Measurements from ENCODE around the gene TSC22D4.

The TSC22D4 gene

GRCh38 chr7:100484673-100485045 is 5.6 kb upstream of the TSC22D4 start:
- TF ChIP-seq, protein P1, sequence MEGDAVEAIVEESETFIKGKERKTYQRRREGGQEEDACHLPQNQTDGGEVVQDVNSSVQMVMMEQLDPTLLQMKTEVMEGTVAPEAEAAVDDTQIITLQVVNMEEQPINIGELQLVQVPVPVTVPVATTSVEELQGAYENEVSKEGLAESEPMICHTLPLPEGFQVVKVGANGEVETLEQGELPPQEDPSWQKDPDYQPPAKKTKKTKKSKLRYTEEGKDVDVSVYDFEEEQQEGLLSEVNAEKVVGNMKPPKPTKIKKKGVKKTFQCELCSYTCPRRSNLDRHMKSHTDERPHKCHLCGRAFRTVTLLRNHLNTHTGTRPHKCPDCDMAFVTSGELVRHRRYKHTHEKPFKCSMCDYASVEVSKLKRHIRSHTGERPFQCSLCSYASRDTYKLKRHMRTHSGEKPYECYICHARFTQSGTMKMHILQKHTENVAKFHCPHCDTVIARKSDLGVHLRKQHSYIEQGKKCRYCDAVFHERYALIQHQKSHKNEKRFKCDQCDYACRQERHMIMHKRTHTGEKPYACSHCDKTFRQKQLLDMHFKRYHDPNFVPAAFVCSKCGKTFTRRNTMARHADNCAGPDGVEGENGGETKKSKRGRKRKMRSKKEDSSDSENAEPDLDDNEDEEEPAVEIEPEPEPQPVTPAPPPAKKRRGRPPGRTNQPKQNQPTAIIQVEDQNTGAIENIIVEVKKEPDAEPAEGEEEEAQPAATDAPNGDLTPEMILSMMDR (conservative IDR thresholded peaks at IDR 0.05) = no peak
- H3K27ac ChIP-seq = peak overlapping the region; percentile 97; the same call in 1 of the 2 replicates

DNA sequence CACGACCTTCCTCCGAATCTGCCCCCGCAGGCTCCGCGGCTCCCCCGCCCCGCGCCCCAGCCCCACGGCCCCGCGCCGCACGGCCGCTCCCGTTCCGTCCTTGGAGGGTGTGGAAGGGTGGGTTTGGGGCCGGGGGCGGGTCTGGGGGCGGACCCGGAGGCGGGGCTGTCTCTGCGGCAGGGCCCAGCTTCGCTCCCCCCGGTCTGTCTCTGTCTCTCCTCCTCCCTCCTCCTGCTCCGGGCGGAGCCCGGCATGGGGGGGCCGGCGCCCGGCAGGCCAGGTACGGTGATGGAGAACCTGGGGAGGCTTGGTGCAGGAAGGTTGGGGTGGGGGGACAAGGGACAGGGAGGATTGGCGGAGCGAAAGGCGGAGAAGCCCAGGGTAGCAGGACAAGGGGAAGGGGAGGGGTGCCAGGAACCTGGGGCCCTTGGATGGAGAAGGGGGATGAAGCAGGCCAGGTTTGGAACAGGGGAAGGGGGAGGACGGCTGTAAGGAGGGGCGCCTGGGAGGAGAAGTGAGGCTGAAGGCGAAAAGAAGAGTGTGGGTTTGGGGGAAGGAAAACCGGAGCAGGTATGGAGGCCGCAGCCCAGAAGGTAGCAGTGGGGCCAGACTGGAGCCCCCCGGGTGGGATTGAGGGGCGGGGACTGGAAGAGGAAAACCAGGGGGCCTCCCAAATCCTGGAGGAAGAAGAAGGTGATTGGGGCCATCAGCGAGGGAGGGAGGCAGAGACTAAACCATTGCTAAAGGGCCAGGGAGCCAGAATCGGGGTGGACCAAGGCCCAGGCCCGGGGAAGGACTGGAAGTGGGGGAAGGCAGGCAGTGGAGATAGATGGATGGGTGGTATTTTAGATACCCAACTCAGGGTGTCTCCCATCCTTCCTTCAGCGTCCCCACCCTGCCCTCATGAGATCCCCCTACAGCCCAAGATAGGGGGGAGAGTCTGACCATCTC is 5.0 kb upstream of the TSC22D4 start, which contains the start of gene NYAP1:
NYAP1 (plus strand) TSS at position 206 of the 951 bp plus-strand sequence. CDS start 1,385 bp downstream, outside the sequence.
- TF ChIP-seq, protein P1 (conservative IDR thresholded peaks at IDR 0.05) = no peak
- H3K27ac ChIP-seq = peak within 1 kb of the TSS; percentile 97

- TF ChIP-seq, protein P1 (conservative IDR thresholded peaks at IDR 0.05) = peak; percentile 99
- H3K27ac ChIP-seq = peak overlapping the region; percentile 97
Observed at GRCh38 chr7:100483090-100483721, 4.2 kb upstream of the TSC22D4 start.

DNA sequence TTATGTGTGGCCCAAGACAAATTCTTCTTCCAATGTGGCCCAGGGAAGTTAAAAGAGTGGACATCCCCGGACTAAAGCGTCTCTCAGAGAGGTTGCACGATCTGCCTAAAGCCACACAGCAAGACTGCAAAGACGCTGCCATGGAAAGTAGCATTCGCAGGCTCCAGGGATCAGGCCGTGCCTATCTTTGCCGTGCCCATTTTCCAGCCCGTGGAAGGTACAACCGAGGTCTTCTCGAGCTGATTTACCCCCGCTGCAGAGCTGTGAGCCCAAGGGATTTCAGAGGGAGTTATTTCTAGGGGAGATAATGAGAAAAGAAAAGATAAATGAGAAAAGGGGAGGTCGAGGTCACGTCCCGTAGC is 3.7 kb upstream of the TSC22D4 start:
- peak overlapping the region; percentile 97 for H3K27ac ChIP-seq
- TF ChIP-seq, protein P1 (conservative IDR thresholded peaks at IDR 0.05) = no peak

DNA sequence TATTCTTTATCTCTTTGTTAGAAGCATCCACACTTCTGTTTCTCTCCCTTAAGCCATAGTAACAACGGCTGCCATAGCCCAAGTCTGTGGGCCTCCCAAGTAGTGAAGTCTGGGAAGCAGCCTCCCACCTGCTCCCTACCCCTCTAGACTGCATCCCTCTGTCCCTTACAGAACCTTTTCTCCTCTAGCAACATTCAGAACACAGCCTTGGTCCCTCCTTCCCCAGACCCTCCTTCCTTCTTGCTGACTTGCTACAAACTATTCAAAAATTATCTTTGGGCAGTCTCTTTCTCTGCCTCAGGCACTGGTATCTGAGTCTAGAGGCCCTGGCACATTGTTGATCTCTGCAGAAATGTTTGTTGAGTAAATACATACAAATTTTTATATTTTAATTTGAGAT is 2.5 kb upstream of the TSC22D4 start:
- H3K27ac ChIP-seq = peak overlapping the region; percentile 97
- TF ChIP-seq, protein P1 (conservative IDR thresholded peaks at IDR 0.05) = no peak

DNA sequence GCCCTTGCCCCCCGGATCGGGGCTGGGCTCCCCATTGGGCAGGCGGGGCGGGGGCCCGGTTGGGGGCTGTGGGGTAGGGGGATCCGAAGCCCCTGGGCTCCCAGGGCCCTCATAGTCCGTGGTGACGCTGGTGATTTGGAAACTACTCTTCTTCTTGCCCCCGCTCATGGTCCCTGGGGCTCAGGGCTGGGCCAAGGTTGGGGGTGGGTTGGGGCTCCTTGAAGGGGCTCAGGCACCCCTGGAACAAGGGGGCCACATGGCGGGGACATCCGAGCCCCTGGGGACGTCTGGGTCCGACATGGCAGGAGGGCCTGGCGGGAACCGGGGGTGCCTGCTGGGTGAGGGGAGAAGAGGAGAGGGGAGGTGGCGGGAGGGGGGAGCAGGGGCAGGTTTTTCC is 1.1 kb downstream of the TSC22D4 start:
- peak overlapping the region; percentile 97 for H3K27ac ChIP-seq

More for the DNA sequence above, 1.1 kb downstream of the TSC22D4 start:
- TF ChIP-seq, protein P1 (conservative IDR thresholded peaks at IDR 0.05) = no peak

Measured in VCaP (cell line).